OCI-LY3 (cell line): Measurements from ENCODE around the gene BRSK2.
"Not testable (repeated sequence)": the region's sequence is repeated elsewhere in the genome, so short reads cannot be mapped to it uniquely, and the experiment has no call there.

Experiments used
- H2AFZ ChIP-seq: fragments of 200-600, 300-600 bp; shearing (Covaris generic); 2 replicates; pipeline ENCODE4 v1.6.0; 2014; ENCODE audit warnings: antibody characterized with exemption, low read depth, low read length
- H3K27ac ChIP-seq: fragments of 200-600, 300-600 bp; sonication (generic); 2 replicates; pipeline ENCODE4 v1.5.1; 2014; ENCODE audit warnings: mild to moderate bottlenecking, low read length, moderate library complexity, mixed read lengths
- H3K27me3 ChIP-seq: fragments of 200-600, 300-600 bp; sonication (generic); 2 replicates; pipeline ENCODE4 v1.6.1; 2014; ENCODE audit warnings: low read depth, low read length, mixed read lengths
- H3K36me3 ChIP-seq: fragments of 200-600, 300-600 bp; sonication (generic); replicated peaks from 2 replicates; pipeline ENCODE3; 2014; ENCODE audit warnings: low read depth, low read length, mixed read lengths
- H3K4me1 ChIP-seq: fragments of 300-600, 200-600 bp; sonication (generic); 2 replicates; pipeline ENCODE4 v1.6.1; 2014; ENCODE audit warnings: low read length, mixed read lengths
- H3K4me2 ChIP-seq: fragments of 200-600, 300-600 bp; sonication (generic); 2 replicates; pipeline ENCODE4 v1.6.1; 2014; ENCODE audit warnings: low read length, mixed read lengths
- H3K4me3 ChIP-seq: fragments of 300-600, 200-600 bp; sonication (generic); 2 replicates; pipeline ENCODE4 v1.5.1; 2014; ENCODE audit warnings: antibody characterized with exemption, mild to moderate bottlenecking, low read length, moderate library complexity
- H3K79me2 ChIP-seq: fragments of 300-600, 200-600 bp; shearing (Covaris generic); 2 replicates; pipeline ENCODE4 v1.6.1; 2014; ENCODE audit warnings: mild to moderate bottlenecking, low read length, mixed read lengths
- H3K9ac ChIP-seq: fragments of 300-600, 200-600 bp; shearing (Covaris generic); 2 replicates; pipeline ENCODE4 v1.6.0; 2014; ENCODE audit warnings: mild to moderate bottlenecking, low read length, moderate library complexity
- H3K9me3 ChIP-seq: fragments of 200-600, 300-600 bp; shearing (Covaris generic); 2 replicates; pipeline ENCODE4 v1.6.1; 2014; ENCODE audit warnings: low read length, mixed read lengths; ENCODE audit not compliant: insufficient read depth
- H4K20me1 ChIP-seq: fragments of 200-600, 300-600 bp; sonication (generic); 2 replicates; pipeline ENCODE4 v1.6.1; 2016; ENCODE audit warnings: low read length, mixed read lengths; ENCODE audit not compliant: insufficient read depth
- CTCF ChIP-seq: fragments of 200-600, 300-600 bp; sonication (generic); IDR thresholded peaks from 2 replicates; pipeline ENCODE4 v1.5.1; 2014; ENCODE audit warnings: antibody characterized with exemption, low read length, low read depth
- EZH2phosphoT487 ChIP-seq: fragments of 200-600 bp; shearing (Covaris generic); IDR thresholded peaks from 2 replicates; pipeline ENCODE4 v1.6.1; 2018; ENCODE audit warnings: antibody characterized with exemption, mixed run types, low read depth

The BRSK2 gene

GRCh38 chr11:1346669-1347390, 42.9 kb upstream of the BRSK2 start:
- no peaks in the 10 kb centered on the region for H3K79me2 ChIP-seq
- no peaks in the 10 kb centered on the region for H3K27me3 ChIP-seq
- H4K20me1 ChIP-seq = no peaks in the 10 kb centered on the region
- no peak overlapping the region for H2AFZ ChIP-seq
- no peak overlapping the region for H3K4me3 ChIP-seq
- no peak overlapping the region for H3K4me2 ChIP-seq
- H3K36me3 ChIP-seq = no peaks in the 10 kb centered on the region
- no peak for TF ChIP-seq CTCF
- TF ChIP-seq EZH2phosphoT487 = no peak
- no peak overlapping the region for H3K27ac ChIP-seq
- H3K9ac ChIP-seq = no peak overlapping the region
- no peaks in the 10 kb centered on the region for H3K4me1 ChIP-seq
- no peaks in the 10 kb centered on the region for H3K9me3 ChIP-seq

DNA sequence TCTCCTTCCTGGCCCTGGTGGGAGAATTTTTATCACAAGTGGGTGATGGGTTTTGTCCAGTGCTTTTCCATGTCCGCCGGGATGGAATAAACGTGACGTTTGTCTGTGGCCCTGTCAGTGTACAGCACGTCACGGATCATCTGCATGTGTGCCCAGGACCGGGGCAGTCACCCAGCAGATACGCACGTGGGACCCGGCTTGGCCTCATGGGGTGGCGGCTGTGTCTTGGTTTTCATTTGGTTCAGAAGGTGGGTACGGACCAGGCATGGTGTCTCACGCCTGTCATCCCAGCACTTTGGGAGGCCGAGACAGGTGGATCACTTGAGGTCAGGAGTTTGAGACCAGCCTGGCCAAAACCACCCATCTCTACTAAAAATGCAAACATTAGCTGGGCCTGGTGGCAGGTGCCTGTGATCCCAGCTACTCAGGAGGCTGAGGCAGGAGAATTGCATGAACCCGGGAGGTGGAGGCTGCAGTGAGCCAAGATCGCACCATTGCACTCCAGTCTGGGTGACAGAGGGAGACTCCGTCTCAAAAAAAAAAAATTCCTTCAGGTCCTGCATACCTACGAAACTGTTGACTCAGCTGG, 42.2 kb upstream of the BRSK2 start:
- H3K79me2 ChIP-seq, H3K4me2 ChIP-seq, H3K9ac ChIP-seq, H2AFZ ChIP-seq, H3K27me3 ChIP-seq, H4K20me1 ChIP-seq, H3K9me3 ChIP-seq, H3K27ac ChIP-seq, H3K36me3 ChIP-seq, H3K4me3 ChIP-seq, H3K4me1 ChIP-seq: not testable (repeated sequence)

DNA sequence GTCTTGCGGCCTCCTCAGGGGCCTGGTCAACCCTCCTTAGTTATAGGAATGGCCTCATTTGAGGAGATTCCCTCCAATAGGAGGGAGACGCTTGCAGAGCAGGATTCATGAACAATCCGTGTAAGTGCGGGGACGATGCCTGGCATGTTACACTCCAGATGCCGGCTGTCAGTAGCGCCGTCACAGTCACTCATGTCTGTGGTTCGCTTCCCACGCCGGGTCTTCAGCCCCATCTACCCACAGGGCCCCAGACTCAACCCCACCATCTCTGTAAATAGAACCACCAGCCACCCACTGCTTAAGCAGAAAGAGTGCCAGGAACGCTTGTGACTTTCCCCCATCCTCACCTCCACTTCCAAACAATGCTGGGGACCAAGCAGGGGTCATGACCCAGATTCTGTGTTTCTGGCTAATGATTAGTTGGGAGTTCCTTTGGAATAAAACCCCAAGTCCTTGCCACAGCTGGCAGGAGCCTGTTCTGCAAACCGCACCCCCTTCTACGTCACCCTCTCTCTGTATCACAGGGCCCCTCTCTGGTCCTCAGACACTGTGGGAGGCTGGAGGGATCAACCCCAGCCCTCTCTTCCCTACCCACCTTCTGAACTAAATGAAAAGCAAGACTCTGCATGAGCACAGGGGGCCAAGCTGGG, 41.5 kb upstream of the BRSK2 start:
- no peaks in the 10 kb centered on the region for H3K27me3 ChIP-seq
- H3K4me3 ChIP-seq = no peak overlapping the region
- no peak overlapping the region for H3K27ac ChIP-seq
- H3K9ac ChIP-seq = no peak overlapping the region
- no peaks in the 10 kb centered on the region for H3K36me3 ChIP-seq
- no peaks in the 10 kb centered on the region for H3K4me1 ChIP-seq
- no peak for TF ChIP-seq CTCF
- TF ChIP-seq EZH2phosphoT487 = no peak
- no peaks in the 10 kb centered on the region for H3K9me3 ChIP-seq
- no peaks in the 10 kb centered on the region for H4K20me1 ChIP-seq
- H3K79me2 ChIP-seq = no peaks in the 10 kb centered on the region
- no peak overlapping the region for H3K4me2 ChIP-seq
- H2AFZ ChIP-seq = no peak overlapping the region

GRCh38 chr11:1348796-1349326, 40.9 kb upstream of the BRSK2 start:
- Histone ChIP-seq H3K9me3 (no peaks in the 10 kb centered on the region), H3K9ac (no peak overlapping the region), H3K4me2 (no peak overlapping the region), H3K4me1 (no peaks in the 10 kb centered on the region), H3K4me3 (no peak overlapping the region), H3K79me2 (no peaks in the 10 kb centered on the region), H3K27me3 (no peaks in the 10 kb centered on the region), H3K27ac (no peak overlapping the region), H3K36me3 (no peaks in the 10 kb centered on the region), H2AFZ (no peak overlapping the region), H4K20me1 (no peaks in the 10 kb centered on the region)
- no peak for TF ChIP-seq CTCF
- TF ChIP-seq EZH2phosphoT487 = no peak
